ENCODE results near the gene SMARCAL1.

- TF ChIP-seq REST (IDR thresholded peaks at IDR 0.05; ENCODE audit: insufficient read depth in 1 of 2, low read depth in 2 of 2, low read length in 1 of 2), result no peak
- no peak for TF ChIP-seq CTCF (IDR thresholded peaks at IDR 0.05)
- no peak for TF ChIP-seq POLR2AphosphoS5 (IDR thresholded peaks at IDR 0.05; ENCODE audit: low read depth, low read length)
- TF ChIP-seq SIN3A (IDR thresholded peaks at IDR 0.05; ENCODE audit: borderline replicate concordance, insufficient read depth, low read depth, low read length), result no peak
- no peak for TF ChIP-seq TCF7L2 (IDR thresholded peaks at IDR 0.05; ENCODE audit: low read depth, low read length)
These were observed 17.4 kb upstream of the SMARCAL1 start for GRCh38 chr2:216394881-216395280.
